GM20431 (cell line): ENCODE data around the gene CLDN6.

Experiments
- in situ Hi-C: fragments of 300-500 bp; cut with MseI, MboI; formaldehyde crosslinking; loops from one replicate; pipeline ENCODE4 v1.15.0; 2020; ENCODE audit warnings: low sequenced_read_pairs; ENCODE audit not compliant: unreplicated experiment

Gene CLDN6

GRCh38 chr16:3015865-3016521, 2.0 kb downstream of the CLDN6 start:
- in situ Hi-C loops = no loop called here

- in situ Hi-C loops = no loop called here
Observed at GRCh38 chr16:3014971-3015370, 3.0 kb downstream of the CLDN6 start.

- in situ Hi-C loops = no loop called here
Observed at GRCh38 chr16:3013998-3014690, 3.8 kb downstream of the CLDN6 start.

- in situ Hi-C loops = no loop called here
Observed at GRCh38 chr16:3013491-3013951, 4.5 kb downstream of the CLDN6 start.

GRCh38 chr16:3012828-3013420, 5.1 kb downstream of the CLDN6 start, which contains the start of gene CLDN9:
CLDN9 (plus strand) TSS chr16:3012923; CDS start chr16:3013363, 440 bp downstream.
- in situ Hi-C loops = no loop called here

GRCh38 chr16:3012246-3012645, 5.7 kb downstream of the CLDN6 start:
- in situ Hi-C loops = no loop called here

GRCh38 chr16:3010510-3010909, 7.5 kb downstream of the CLDN6 start:
- in situ Hi-C loops = no loop called here

- in situ Hi-C loops = no loop called here
Observed at GRCh38 chr16:3009568-3010390, 8.2 kb downstream of the CLDN6 start.

GRCh38 chr16:3008690-3009037, 9.3 kb downstream of the CLDN6 start:
- in situ Hi-C loops = no loop called here

- in situ Hi-C loops = no loop called here
Observed at GRCh38 chr16:3007957-3008689, 9.9 kb downstream of the CLDN6 start.

- in situ Hi-C loops = no loop called here
Observed at GRCh38 chr16:3007059-3007956, 10.7 kb downstream of the CLDN6 start.

- in situ Hi-C loops = no loop called here
Observed at GRCh38 chr16:3004781-3005284, 13.2 kb downstream of the CLDN6 start.

- in situ Hi-C loops = no loop called here
Observed at GRCh38 chr16:3004319-3004718, 13.7 kb downstream of the CLDN6 start.

GRCh38 chr16:3003582-3004270, 14.3 kb downstream of the CLDN6 start:
- in situ Hi-C loops = no loop called here

- in situ Hi-C loops = no loop called here
Observed at GRCh38 chr16:3001316-3001715, 16.7 kb downstream of the CLDN6 start.

- in situ Hi-C loops = no loop called here
Observed at GRCh38 chr16:3000540-3000939, 17.4 kb downstream of the CLDN6 start.

- in situ Hi-C loops = no loop called here
Observed at GRCh38 chr16:2999929-3000328, 18.1 kb downstream of the CLDN6 start.

- in situ Hi-C loops = no loop called here
Observed at GRCh38 chr16:2996298-2996697, 21.7 kb downstream of the CLDN6 start.
